A673 (cell line): ENCODE data around the gene SSTR1. TPM values are rescaled to one million over a fixed set of nuclear protein-coding genes. Genes with fewer than 3 reads are reported as not detected.

Experiments
- BruUV-seq: library from RNA; stranded (reverse); fragments of 400-500 nt; replicated peaks from 2 replicates; lab custom pipeline; 2021; lab: Mats Ljungman, UMichigan
- CTCF ChIA-PET: fragments of 300-600 bp; sonication (Branson Sonifier 250); formaldehyde crosslinking; loops from one replicate; lab custom pipeline; 2022; ENCODE audit warnings: antibody characterized with exemption; lab: Charles Lee
- POLR2A ChIA-PET: fragments of 300-600 bp; sonication (Branson Sonifier 250); formaldehyde crosslinking; loops from one replicate; lab custom pipeline; 2022; ENCODE audit warnings: antibody characterized with exemption; ENCODE audit not compliant: low non-redundant PET; lab: Charles Lee
- DNase-seq: peaks from one replicate; pipeline ENCODE4 v3.0.0-alpha.2; 2015; ENCODE audit warnings: low spot score
- H3K27ac ChIP-seq: fragments of 200-600 bp; sonication (generic); 2 replicates; pipeline ENCODE4 v1.5.1; 2016; ENCODE audit warnings: mixed run types, low read depth, mild to moderate bottlenecking, mixed read lengths, antibody characterized with exemption, low read length; ENCODE audit not compliant: poor library complexity, severe bottlenecking
- H3K27me3 ChIP-seq: fragments of 200-600 bp; sonication (generic); replicated peaks from 2 replicates; pipeline ENCODE4 v1.6.1; 2017; ENCODE audit warnings: mixed run types, low read depth, mild to moderate bottlenecking, mixed read lengths, antibody characterized with exemption, low read length; ENCODE audit not compliant: insufficient read depth, poor library complexity
- H3K36me3 ChIP-seq: fragments of 200-600 bp; sonication (generic); 2 replicates; pipeline ENCODE4 v1.6.1; 2016; ENCODE audit warnings: mixed run types, mild to moderate bottlenecking, mixed read lengths, antibody characterized with exemption, low read length; ENCODE audit not compliant: insufficient read depth, poor library complexity, severe bottlenecking
- H3K4me1 ChIP-seq: fragments of 200-600 bp; sonication (generic); 2 replicates; pipeline ENCODE4 v1.6.1; 2017; ENCODE audit warnings: mixed run types, mild to moderate bottlenecking, mixed read lengths, antibody characterized with exemption, low read length; ENCODE audit not compliant: insufficient read depth, poor library complexity, severe bottlenecking
- H3K4me3 ChIP-seq: fragments of 200-600 bp; sonication (generic); 2 replicates; pipeline ENCODE4 v1.5.1; 2016; ENCODE audit warnings: low read depth, mixed run types, mild to moderate bottlenecking, mixed read lengths, low read length; ENCODE audit not compliant: poor library complexity, severe bottlenecking
- H3K9me3 ChIP-seq: fragments of 200-600 bp; sonication (generic); 2 replicates; pipeline ENCODE4 v1.6.1; 2016; ENCODE audit warnings: mixed run types, low read depth, mild to moderate bottlenecking, mixed read lengths, antibody characterized with exemption, low read length; ENCODE audit not compliant: poor library complexity, severe bottlenecking
- EZH2 ChIP-seq: fragments of 200-600 bp; sonication (generic); IDR thresholded peaks from 2 replicates; pipeline ENCODE4 v1.6.1; 2017; ENCODE audit warnings: borderline replicate concordance, low read depth, mild to moderate bottlenecking, mixed read lengths, antibody characterized with exemption, low read length; ENCODE audit not compliant: poor library complexity, severe bottlenecking
- intact Hi-C: fragments of 100-400 bp; cut with micrococcal nuclease; formaldehyde crosslinking; loops from one replicate; pipeline ENCODE4 v1.10.0; 2022; ENCODE audit not compliant: unreplicated experiment
- total RNA-seq: library from RNA; stranded (reverse); gene quantifications from 2 replicates; pipeline ENCODE4 v1.2.3, GENCODE V29; 2021
- TF ChIP-seq, protein P1 (sequence below): fragments of 300-800, 200-600 bp; sonication (generic); conservative IDR thresholded peaks from 2 replicates; pipeline ENCODE4 v1.5.1; 2017; ENCODE audit warnings: low read depth, mild to moderate bottlenecking, antibody characterized with exemption, low read length, moderate library complexity, mixed read lengths

Gene SSTR1
- total RNA-seq, 1 experiment from 2014 or later = 3.8 TPM

DNA sequence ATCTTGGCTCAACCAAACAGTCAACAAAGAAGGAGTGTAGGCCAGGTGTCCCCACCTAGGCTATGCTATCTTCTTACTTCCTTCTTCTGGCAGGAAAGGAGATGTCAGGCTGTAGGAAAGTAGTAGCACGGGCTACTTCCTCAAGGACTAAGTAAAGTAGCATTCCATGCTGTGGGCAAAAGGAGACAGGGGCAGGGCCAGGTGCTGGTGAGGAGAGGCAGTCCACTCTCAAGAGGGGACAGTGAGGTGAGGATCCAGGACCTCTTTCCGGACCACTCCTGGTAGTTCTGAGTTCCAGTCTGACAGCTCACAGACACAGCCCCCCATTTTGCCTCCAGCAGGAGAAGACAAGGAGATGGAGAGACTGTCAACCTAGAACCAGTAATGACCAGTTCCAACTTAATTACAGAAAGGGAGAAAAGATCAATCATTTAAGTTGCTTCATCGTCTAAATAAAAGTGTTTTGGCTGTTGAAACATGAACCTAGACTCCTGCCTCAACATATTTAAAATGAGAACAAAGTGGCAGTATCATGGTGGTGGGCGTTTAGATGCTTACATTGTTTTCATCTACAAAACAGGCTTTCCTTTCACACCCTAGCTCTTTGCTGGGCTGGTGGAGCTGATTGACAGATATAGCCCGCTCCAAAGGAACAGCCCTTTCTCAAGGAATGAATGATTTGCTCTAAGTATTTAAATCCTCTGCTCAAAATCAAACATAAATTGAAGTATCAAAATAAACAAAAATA lies 5.1 kb upstream of the SSTR1 start:
- no TSS peak for BruUV-seq
- ChIA-PET POLR2A (no interaction called here), CTCF (no interaction called here)
- Histone ChIP-seq H3K27me3 (peaks cover under 1% of the 10 kb centered on the region), H3K27ac (no peak overlapping the region), H3K36me3 (no peaks in the 10 kb centered on the region), H3K4me1 (peaks cover 5% of the 10 kb centered on the region), H3K9me3 (peaks cover 7% of the 10 kb centered on the region), H3K4me3 (no peak overlapping the region)
- TF ChIP-seq EZH2 = no peak
- TF ChIP-seq, protein P1, sequence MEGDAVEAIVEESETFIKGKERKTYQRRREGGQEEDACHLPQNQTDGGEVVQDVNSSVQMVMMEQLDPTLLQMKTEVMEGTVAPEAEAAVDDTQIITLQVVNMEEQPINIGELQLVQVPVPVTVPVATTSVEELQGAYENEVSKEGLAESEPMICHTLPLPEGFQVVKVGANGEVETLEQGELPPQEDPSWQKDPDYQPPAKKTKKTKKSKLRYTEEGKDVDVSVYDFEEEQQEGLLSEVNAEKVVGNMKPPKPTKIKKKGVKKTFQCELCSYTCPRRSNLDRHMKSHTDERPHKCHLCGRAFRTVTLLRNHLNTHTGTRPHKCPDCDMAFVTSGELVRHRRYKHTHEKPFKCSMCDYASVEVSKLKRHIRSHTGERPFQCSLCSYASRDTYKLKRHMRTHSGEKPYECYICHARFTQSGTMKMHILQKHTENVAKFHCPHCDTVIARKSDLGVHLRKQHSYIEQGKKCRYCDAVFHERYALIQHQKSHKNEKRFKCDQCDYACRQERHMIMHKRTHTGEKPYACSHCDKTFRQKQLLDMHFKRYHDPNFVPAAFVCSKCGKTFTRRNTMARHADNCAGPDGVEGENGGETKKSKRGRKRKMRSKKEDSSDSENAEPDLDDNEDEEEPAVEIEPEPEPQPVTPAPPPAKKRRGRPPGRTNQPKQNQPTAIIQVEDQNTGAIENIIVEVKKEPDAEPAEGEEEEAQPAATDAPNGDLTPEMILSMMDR = no peak
- no peak for DNase-seq
- intact Hi-C loops = no loop called here

DNA sequence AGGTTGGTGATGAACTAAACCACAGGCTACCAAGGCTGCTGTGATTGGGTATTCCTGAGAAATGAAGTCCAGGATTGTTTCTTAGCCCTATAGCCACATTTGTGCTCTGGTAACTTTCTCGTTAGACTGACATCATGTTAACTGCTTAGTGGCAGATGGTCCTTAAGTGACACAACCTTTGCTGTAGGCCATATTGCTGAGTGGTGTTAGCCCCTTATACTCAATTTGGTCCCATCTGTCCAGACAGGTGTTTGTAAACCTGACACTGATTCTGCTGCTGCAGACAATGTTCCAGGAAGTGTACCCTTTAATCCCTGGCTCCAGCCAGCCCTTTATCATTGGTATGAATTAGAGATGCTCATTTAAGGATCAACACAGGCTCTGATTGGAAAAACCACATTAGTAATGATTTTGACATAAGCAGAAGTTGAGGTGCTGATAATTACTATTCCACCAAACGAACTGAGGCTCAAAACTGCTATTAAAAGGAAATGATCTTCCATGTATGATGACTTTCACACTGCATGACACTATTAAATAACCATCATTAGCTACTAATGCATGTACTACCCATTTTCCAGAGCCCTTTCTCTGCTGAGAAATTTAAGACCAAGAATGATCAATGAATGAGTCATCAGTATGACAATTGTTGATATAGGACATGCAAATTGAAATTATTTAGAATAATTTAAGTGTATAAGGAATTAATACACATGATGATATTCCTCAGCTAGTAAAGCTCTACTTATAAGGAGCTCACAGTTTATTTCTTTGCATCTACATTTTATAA lies 3.6 kb upstream of the SSTR1 start:
- Histone ChIP-seq H3K9me3 (peaks cover 7% of the 10 kb centered on the region), H3K36me3 (no peaks in the 10 kb centered on the region), H3K27ac (no peak overlapping the region), H3K4me1 (peaks cover 4% of the 10 kb centered on the region), H3K27me3 (peaks cover 6% of the 10 kb centered on the region), H3K4me3 (no peak overlapping the region)
- ChIA-PET POLR2A (no interaction called here), CTCF (no interaction called here)
- TF ChIP-seq, protein P1 = no peak
- TF ChIP-seq EZH2 = no peak
- intact Hi-C loops = no loop called here
- BruUV-seq = no TSS peak
- DNase-seq = no peak

GRCh38 chr14:38204719-38205115 lies 3.0 kb upstream of the SSTR1 start:
- no peaks in the 10 kb centered on the region for H3K36me3 ChIP-seq
- no peak for DNase-seq
- ChIA-PET CTCF (interaction anchor here (0.6 kb wide), 1 partner anchor 303 kb away, joined by 4 read pairs; no protein-coding TSS in a partner anchor), POLR2A (no interaction called here)
- intact Hi-C loops = loop anchor here (5.0 kb wide), 2 partner anchors 302 to 403 kb away; no protein-coding TSS in a partner anchor
- TF ChIP-seq, protein P1 = no peak
- no peak for TF ChIP-seq EZH2
- no peak overlapping the region for H3K4me3 ChIP-seq
- H3K9me3 ChIP-seq = peaks cover 7% of the 10 kb centered on the region
- H3K27ac ChIP-seq = no peak overlapping the region
- BruUV-seq = no TSS peak
- H3K27me3 ChIP-seq = peaks cover 11% of the 10 kb centered on the region
- H3K4me1 ChIP-seq = peaks cover 4% of the 10 kb centered on the region
